ENCODE data around the gene SNAI3.
"Not testable (repeated sequence)": the region's sequence is repeated elsewhere in the genome, so short reads cannot be mapped to it uniquely, and the experiment has no call there.

The SNAI3 gene

DNA sequence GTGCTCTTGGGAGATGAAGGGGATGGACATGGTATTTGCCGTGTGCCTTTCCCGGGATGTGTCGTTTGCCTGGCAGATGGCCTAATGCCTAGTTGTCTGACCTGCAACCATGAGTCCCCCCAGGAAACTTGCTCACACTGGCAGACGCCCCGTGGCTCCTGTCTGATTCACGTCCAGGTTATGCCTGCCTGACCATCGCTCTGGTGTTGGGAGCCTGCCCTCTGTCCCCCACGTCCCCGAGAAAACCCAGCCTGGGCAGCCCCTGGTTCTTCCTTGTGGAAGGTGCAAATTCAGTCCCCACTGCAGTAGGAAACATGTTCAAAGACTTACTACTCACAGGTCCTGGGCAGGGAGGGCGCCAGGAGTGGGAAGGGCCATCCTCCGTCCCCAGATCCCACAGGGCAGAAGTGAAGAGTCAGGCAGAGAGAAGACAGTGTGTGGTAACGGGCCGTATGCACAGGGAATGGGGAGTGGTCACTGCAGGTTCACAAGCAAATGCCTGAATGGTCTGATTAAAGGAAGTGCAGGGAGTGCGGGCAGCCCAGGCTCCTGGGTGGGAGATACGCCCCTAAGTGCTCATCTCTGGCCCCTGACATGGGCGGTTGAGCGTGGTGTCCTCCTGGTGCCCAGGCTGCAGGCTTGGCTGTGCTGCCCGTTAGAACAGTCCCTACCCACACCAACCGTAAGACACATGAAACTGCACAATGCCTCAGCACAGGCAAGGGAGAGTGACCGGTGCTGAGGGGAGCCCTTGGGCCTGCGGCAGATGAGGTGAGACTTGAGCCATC lies 4.2 kb upstream of the SNAI3 start:
- no peak for DNase-seq

DNA sequence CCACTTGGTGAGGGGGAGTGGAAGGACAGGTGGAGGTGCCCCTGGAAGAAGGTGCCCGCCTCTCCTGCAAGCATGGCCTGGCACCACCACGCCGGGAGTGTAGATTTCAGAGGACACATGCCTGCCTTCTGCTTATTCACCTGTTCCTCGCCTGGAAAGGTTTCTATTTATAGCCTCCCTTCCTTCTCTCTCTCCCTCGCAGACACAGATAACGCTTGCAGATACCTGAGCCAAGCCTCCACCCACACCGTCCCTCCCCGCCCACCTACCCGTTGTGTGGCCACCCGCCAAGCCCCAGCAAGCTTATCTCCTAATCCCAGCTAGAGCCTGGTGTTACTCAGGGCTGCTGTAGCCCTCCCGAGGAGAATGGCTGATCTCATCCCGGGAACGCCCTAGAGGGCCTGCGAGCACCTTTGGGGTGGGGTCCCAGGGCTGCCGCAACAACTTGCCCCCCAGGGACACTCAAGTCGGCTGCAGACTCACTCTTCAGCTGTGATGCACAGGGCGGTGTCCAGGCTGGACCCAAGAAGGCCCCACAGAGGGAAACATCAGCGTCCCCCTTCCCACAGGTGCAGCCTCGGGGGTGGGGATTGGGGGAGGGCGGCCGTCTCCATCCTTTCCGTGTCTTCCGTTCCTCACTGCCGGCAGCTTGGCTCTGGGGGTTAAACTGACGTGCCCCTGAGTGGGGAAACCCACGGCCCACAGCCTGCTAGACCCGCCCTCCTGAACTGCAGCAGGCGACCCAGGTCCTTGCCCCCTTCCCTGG lies 1.9 kb upstream of the SNAI3 start:
- no peak for DNase-seq

DNA sequence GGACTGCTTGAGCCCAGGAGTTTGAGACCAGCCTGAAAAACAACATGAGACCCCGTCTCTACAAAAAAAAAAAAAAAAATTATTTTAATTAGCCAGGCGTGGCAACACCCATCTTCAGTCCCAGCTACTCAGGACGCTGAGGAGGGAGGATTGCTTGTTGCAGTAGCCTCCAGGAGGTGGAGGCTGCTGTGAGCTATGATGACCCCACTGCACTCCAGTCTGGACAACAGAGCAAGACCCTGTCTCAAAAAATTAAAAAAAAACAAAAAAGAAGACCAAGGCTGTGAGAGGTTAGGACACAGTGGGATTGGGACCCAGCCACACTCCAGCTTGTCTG lies 1.3 kb upstream of the SNAI3 start:
- no peak for DNase-seq

DNA sequence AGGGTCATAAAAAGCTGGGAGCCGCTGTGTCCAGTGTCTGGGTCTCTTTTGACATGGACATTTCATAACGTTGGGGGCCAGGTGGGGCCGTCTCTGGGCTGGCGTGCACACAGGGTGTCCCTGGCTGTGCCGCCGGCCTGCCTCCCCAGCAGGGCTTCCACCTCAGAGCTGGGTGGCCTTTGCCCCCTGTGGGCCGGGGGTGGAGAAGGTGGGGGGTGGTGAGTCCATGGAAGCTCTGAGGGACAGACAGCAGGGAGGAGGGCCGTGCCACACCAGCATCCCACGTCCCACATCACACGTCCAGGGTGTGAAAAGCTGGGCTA lies 908 bp upstream of the SNAI3 start:
- DNase-seq, result no peak

DNA sequence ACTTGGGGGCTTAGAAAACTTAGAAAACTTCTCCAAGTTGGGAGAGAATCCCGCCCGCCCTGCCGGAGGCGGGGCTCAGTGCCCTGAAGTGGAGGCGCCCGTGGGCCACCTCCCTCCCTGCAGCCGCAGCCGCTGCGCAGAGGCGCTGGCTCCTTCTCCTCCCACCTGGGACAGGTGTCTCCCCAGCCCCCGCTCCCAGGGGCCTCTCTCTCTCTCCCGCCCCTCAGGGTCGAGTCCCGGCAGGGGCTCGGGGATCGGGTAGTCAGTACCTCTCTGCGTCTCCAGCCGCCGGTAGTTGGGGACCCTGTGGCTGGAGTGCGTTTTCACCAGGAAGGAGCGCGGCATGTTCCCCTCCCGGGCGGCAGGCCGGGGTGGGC lies 257 bp downstream of the SNAI3 start:
- DNase-seq, result no peak

DNA sequence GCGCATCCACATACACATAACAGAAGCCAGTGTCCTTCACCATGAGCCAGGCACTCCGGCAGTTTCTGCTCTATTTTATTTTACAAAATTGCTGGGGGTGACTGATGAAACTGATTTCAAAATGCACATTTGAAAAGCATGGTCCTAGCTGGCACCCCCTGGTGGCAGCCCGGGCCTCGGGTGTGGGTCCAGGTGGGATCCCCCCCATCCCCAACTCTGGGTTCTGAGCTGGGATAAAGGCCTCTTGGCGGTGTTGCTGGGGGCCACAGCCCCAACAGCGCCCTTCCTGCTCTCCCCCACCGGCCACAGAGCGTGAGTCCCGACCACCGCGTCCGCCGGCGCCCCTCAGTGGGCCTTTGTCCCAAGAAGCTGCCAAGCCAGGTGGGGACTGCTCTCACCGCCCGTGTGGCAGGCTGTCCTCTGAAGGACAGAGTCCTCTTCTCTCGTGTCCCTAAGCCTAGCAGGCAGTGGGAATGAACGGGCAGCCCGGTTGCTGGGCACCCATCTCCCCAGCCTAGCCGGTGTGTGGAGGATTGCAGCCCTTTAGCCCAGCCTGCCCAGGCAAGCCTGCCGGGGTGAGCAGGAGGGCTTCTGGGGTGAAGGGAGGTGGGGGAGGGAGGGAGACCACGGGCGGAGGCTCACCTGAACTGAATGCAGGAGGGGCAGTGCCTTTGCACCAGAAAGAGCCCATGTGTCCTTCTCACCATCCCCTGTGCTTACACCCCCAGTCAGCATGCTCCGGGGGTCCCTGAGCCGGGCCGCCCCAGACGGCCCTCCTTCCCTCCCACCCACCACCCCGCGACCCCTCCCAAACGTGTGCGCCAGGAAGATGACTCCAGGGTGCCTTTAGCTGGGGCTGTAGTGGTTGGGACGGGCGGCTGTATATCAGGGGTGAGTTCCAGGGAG lies 898 bp downstream of the SNAI3 start:
- peak; percentile 52 to 62 for DNase-seq

DNA sequence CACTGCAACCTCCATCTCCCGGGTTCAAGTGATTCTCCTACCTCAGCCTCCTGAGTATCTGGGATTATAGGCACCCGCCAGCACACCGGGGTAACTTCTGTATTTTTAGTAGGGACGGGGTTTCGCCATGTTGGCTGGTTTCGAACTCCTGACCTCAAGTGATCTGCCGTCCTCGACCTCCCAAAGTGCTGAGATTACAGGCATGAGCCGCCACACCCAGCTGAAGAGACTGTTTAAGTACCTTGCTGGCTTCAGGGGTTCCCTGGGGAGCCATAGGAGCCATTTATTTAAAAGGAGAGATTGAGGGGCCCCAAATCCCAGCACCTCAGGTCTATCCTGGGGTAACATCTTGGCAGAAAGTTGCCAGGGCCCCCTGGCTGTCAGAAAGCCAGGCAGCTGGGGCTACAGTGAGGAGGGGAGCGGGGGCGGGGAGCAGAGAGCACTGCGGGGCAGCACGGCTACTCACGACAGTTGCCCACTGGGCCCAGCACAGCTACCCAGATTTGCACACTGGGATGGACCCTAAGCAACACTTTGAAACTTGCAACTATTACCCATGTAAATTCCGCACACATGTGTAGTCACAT lies 1.6 kb downstream of the SNAI3 start:
- DNase-seq, result no peak

DNA sequence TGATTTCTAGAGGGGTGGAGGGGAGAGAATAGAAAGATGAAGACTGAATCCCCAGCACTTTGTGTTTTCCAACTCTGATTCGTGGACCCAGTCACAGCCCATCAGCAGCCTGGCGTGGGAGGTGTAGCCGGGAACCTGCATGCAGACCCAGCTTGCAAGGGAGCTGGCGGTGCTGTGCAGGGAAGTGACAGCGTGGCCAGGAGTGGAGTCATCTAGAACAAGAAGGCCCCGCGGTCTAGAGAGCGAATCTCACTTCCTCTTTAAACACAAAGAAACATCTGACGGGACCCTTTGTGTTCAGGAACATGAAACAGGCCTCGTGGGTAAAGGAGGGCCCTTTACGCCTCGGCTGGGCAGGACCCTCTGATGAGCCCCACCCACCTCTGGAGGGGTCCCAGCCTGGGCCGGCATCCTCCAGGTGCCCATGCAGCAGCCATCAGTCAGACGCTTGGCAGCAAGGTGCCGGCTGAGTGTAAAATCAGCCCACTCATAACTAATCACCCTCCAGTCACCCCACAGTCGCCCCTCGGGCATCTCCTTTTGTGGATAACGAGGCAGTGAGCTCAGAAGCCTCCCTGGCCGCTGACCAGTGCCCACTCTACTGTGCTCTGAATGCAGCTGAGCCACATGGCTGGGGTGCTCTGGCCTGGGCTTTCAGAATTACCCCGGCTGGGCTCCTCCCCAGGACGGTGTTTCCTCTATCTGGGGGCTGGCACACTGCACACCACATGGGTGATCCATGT lies 4.4 kb downstream of the SNAI3 start:
- DNase-seq, result peak; percentile 55 to 77

DNA sequence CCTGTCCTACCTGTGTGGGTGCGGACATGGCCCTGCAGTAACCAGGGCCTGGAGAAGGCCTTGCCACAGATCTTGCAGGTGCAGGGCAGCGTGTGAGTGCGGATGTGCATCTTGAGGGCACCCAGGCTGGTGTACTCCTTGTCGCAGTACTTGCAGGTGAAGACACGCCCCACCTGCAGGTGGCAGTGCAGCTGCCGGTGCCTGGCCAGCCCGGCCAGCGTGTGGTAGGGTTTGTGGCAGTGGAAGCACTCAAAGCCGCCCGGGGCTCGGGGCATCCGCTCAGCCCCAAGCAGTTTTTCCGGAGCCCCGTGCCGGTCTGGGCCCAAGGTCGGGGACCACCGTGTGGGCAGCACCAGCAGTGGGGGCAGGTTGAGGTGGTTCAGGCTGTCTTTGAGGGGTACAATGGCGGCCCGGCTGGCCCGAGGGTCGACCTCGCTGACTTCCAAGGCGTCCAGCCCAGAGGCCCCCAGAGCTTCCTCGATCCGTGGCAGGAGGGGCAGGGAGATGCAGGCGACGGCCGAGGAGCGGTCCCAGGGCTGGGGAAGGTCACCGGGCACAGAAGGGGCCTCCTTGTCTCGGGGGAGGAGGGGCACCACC lies 5.1 kb downstream of the SNAI3 start:
- peak; percentile 49 to 68 for DNase-seq

DNA sequence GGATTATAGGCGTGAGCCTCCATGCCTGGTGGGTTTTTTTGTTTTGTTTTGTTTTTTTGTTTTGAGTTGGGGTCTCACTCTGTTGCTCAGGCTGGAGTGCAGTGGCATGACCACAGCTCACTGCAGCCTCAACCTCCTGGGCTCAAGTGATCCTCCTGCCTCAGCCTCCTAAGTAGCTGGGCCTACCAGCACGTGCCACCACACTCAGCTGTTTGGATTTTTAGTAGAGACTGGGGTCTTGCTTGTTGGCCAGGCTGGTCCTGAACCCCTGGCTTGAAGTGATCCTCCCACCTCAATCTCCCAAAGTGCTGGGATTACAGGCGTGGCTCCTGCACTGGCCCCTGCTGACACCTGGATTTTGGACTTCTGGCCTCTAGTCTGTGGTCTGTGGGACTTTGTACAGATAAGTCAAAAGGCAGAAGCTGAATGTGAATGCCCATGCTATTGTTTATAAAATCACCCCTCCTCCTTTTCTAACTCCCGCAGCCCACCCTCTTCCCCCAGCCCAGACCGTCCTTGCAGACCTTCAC lies 5.7 kb downstream of the SNAI3 start:
- DNase-seq, result no peak

DNA sequence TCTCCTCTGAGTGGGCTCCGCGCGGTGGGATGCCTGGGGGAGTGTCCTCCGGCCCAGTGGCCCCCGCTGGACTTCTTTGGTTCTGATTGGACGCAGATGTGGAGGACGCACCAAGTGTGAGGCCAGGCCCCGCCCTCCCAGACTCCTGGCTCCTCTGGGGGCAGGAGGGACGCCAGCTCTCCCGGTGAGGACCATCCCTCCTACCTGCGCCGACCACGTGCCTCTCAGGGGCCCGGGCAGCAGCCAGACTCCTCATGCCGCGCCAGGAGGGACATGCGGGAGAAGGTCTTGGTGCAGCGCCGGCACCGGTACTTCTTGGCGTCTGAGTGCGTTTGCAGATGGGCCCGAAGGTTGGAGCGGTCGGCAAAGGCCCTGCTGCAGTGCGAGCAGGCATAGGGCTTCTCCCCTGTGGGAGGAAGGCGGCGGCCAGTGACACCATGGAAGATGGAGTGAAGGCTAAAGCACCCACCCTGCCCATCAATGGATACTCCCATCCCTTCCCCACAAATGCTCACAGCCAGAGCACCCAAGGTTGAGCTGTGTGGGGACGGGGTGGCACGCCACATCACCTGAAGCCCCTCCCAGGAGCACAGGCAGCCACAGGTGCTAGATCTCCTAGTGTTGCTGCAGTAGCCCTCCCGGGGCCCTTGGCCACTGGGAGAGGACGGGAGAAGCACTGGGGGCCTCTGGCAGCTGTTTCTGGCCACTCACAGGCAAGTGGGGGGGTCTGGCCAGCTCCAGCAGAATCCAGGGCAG lies 7.9 kb downstream of the SNAI3 start:
- no peak for DNase-seq

DNA sequence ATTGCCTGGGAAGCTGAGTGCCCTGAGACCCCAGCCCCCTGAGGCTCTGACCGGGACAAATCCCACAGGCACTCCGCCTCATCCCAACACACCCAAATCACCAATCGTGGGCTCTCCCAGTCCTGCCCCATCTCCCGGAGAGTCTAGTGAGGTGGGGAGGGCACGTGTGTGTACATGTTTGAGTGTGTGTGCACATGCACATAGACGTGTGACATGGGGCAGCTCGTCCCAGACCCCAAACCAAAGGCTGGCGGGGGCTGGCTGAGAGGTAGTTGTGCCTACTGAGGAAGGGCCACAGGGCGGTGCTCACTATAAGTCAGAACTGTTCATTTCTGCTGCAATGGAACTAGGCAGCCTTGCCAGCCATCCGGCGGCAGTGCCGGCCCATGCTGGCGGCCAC lies 8.6 kb downstream of the SNAI3 start:
- DNase-seq, result no peak

DNA sequence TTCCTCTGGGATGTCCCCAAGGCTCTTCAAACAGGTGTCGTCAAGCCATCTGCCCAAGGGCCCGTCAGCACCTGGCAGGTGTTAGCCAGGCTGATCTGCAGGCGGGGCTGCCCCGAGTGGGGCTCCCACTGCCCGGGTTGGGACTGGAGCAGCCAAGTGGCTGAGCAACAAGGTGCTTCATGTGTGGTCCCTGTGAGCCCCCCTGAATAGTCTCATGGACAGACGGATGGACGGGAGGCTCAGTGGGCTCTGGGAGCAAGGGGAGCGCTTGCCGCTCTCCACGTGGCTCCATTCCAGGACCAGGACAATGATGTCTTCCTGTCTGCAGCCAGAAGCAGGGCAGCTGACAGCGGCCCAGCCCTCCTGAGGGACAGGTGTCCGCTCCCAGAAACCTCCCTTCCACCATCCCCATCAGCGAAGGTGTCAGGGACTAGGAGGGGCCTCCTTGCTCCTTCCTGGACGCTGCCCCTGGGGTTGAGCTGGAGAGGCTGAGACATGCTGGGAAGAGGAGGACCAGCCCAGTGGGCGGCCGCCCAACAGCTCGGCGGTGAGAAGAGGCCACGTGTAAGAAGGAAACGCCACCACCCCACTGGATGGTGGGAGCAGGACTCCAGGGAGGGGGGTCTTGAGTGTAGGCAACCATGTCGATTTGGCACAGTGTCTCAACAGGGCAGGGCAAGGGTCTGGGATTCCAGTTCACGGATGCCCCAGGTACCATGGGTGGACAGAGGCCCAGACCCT lies 9.6 kb downstream of the SNAI3 start:
- no peak for DNase-seq

DNA sequence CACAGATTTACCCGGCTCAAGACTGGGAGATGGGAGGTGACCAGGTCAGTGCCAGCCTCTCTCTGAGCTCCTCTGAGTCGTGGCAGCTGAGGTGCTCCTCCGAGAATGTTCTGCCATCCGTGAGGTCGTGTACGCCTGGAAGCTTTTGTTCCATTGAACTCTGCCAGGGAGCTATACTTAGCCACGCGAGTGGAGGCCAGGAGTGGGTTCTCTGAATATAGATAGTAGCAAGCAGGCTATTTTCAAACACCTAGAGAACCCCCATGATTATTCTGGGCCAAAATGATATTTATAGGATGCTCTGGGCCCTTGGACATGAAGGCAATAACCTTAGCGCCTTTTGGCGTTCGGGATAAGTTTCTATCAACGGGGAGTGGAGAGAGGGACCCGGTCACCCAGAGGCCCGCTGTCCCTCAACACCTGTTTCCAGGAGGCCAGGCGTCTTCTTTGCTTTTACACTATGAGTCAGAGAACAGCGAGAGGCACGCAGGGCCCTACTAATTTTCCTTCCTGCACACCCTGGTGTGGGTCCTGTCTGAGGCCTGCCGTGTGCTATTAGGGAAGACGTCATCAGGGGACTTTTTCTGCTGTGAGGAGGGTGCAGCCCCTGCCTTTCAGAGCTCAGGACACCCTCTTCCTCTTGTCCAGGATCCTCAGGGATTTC lies 12.5 kb downstream of the SNAI3 start:
- no peak for DNase-seq

DNA sequence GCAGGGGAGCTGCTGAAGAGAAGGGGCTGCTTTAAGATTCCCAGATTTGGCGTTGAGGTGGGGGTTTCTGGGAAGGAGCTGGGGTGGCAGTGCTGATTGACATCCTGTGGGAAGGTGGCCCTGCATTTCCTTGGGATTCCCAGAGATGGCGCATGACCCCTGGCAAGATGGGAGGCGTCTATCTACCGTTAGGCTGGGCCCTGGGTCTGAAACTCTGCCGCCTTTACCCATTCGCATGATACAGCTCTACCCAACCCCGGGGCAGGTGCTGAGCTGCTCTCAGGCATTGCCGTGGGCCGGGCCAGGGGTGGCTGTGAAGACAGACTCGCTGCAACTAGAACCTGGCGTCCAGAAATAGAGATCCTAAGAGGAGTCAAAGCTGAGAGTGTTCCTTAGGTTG lies 13.5 kb downstream of the SNAI3 start:
- DNase-seq, result no peak

DNA sequence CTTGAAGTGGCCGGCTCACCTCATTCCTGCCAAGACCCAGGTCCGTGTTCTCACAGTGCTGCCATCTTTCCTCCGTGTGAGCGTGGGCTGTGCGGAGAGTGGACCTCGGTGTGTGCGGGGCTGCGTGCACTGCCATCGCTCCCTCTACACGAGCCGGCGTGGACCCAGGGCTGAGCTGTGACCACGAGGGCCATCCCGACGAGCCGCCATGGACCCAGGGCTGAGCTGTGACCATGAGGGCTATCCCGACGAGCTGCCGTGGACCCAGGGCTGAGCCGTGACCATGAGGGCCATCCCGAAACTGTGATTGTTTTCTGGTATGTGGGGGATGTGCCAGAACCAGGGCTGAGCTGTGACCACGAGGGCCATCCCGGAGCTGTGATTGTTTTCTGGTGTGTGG lies 14.5 kb downstream of the SNAI3 start:
- DNase-seq, result no peak

DNA sequence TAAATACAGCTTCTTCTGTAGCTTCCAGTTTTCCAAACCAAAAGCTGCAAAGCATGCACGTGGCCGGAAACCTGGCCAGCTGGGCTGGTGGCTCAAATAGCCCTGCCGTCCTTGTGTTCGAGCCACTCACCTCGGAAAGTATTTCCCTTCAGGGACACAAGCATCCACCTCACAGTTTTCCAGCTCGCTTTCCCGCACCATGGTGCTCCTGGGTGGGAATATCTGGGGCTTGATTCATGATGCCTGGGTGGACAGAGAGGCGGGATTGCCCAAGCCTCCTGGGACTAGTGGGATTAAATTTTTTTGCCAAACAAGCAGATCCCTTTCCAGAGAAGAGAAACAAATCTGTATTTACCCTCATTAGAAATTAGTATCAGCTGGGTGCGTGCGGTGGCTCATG lies 16.3 kb downstream of the SNAI3 start:
- DNase-seq, result no peak

DNA sequence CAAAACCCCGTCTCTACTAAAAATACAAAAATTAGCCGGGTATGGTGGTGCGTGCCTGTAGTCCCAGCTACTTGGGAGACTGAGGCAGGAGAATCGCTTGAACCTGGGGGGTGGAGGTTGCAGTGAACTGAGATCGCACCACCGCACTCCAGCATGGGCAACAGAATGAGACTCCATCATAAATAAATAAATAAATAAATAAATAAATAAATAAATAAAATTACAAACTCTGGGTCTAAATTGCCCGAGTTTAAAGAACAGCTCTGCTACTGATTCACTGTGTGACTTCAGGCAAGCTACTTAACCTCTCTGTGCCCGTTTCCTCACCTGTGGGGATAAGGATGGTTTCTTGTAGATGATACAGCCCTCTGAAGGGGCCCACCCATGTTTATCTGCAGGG lies 16.8 kb downstream of the SNAI3 start:
- not testable (repeated sequence) for DNase-seq

DNA sequence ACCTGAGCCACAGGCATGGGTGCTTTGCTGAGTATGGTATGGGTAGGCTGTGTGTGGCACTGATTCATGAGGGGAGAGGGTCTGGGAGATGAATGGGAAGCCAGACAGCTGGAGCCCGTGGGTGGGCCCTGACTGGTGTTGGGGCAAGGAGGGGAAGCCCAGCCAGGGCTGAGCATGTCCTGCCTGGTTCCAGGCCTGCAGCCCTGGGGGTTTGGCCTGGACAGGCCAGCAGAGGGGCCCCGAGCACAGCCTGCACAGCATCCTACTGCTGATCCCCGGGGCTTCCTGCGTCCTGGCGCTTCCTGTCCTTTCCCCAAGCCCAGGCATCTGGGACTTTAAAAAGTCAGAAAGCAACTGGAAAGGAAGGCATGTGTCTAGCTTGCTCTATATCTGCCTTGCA lies 18.8 kb downstream of the SNAI3 start:
- no peak for DNase-seq

DNA sequence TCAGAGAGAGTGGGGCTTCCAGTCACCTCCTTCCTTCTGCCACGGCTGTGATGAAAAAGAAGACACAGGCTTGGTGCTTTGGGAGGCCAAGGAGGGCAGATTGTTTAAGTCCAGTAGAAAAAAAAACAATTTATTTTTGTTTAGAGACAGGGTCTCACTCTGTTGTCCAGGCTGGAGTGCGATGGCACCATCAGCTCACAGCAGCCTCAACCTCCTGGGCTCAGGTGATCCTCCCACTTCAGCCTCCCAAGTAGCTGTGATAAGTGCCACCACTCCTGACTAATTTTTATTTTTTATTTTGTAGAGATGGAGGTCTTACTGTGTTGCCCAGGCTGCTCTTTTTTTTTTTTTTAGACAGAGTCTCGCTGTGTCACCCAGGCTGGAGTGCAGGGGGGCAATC lies 20.7 kb downstream of the SNAI3 start:
- no peak for DNase-seq
